DND-41 (cell line): ENCODE data around the gene NDUFV2.
"Not testable (repeated sequence)": the region's sequence is repeated elsewhere in the genome, so short reads cannot be mapped to it uniquely, and the experiment has no call there.

Experiments
- CTCF ChIP-seq: IDR thresholded peaks from 2 replicates; pipeline ENCODE4 v1.5.1; 2012; ENCODE audit warnings: borderline replicate concordance, low read length, moderate library complexity, mild to moderate bottlenecking; ENCODE audit not compliant: poor library complexity, severe bottlenecking; ENCODE audit errors: extremely low read depth
- EZH2 ChIP-seq: IDR thresholded peaks from 3 replicates; pipeline ENCODE4 v1.6.1; 2012; ENCODE audit warnings: borderline replicate concordance, low read depth, mild to moderate bottlenecking, moderate library complexity, low read length, inconsistent platforms; ENCODE audit not compliant: severe bottlenecking

- TF ChIP-seq CTCF, EZH2: not testable (repeated sequence)
These were observed 61.6 kb downstream of the NDUFV2 start for GRCh38 chr18:9164149-9164548.
